Mucosa of descending colon (tissue), 3 donors: ENCODE measurements around the gene RAP2A. TPM values are rescaled to one million over a fixed set of nuclear protein-coding genes. Genes with fewer than 3 reads are reported as not detected.

Experiments used
- ATAC-seq: fragments of 200-7000 bp; cut with Tn5 transposase; one replicate; pipeline ENCODE4 v1.9.1; 2020; ENCODE audit warnings: mild to moderate bottlenecking, moderate library complexity
- DNase-seq, 3 donors: peaks; one replicate each; pipeline ENCODE4 v3.0.0-alpha.2; 2020
- H3K36me3 ChIP-seq: fragments of 200-600 bp; one replicate; pipeline ENCODE4 v1.8.0; 2021; ENCODE audit warnings: low read depth, mild to moderate bottlenecking
- H3K4me1 ChIP-seq: fragments of 200-600 bp; one replicate; pipeline ENCODE4 v1.8.0; 2021; ENCODE audit warnings: low read depth, mild to moderate bottlenecking
- H3K4me3 ChIP-seq: fragments of 200-600 bp; one replicate; pipeline ENCODE4 v1.8.0; 2021; ENCODE audit warnings: mild to moderate bottlenecking
- H3K9me3 ChIP-seq: fragments of 200-600 bp; one replicate; pipeline ENCODE4 v1.8.0; 2021; ENCODE audit warnings: mild to moderate bottlenecking
- CTCF ChIP-seq: fragments of 200-600 bp; IDR thresholded peaks from one replicate; pipeline ENCODE4 v1.8.0; 2022; ENCODE audit warnings: antibody characterized with exemption, mild to moderate bottlenecking
- intact Hi-C, 2 donors: fragments of 100-400 bp; cut with DNase I in 1 of 2; cut with micrococcal nuclease in 1 of 2; formaldehyde crosslinking; loops; one replicate each; pipeline versions ENCODE4 v1.11.0 to v1.11.1; 2022; cut with DNase I, micrococcal nuclease
- total RNA-seq, 3 donors: library from RNA; stranded (reverse); fragmentation: NEBNext Ultra II Directional in 2 of 3; extraction: Animal tissue kit (Norgen Biotek cat#: 25700) in 2 of 3; gene quantifications; one replicate each; pipeline versions ENCODE4 v1.2.1 to v1.2.4, GENCODE V29; 2021 to 2023
- donor health status: DM: no; HTN: no; CAD: no; lungs with moderate emphysema.
- donor health status: DM: no; HTN: no; CAD: no.
- donor health status: DM: no; HTN: yes; CAD: no.

The RAP2A gene
- total RNA-seq, 3 donors from 2014 or later, result 25.5 to 32.5 (median 29.8) TPM

GRCh38 chr13:97435323-97435722 is 1.4 kb downstream of the RAP2A start:
- ATAC-seq (no peak), DNase-seq (no peak)
- no peak for TF ChIP-seq CTCF
- intact Hi-C loops, result no loop called here
- Histone ChIP-seq H3K4me3 (no peak overlapping the region), H3K9me3 (no peaks in the 10 kb centered on the region), H3K4me1 (peaks cover 25% of the 10 kb centered on the region), H3K36me3 (peaks cover 5% of the 10 kb centered on the region)

- H3K4me1 ChIP-seq, result peaks cover 20% of the 10 kb centered on the region
- no peak for DNase-seq
- ATAC-seq, result no peak
- intact Hi-C loops, result no loop called here
- H3K4me3 ChIP-seq, result no peak overlapping the region
- no peak for TF ChIP-seq CTCF
- H3K36me3 ChIP-seq, result peaks cover 5% of the 10 kb centered on the region
- no peaks in the 10 kb centered on the region for H3K9me3 ChIP-seq
Observed at GRCh38 chr13:97435794-97436193, 1.8 kb downstream of the RAP2A start.

GRCh38 chr13:97436845-97437244 is 2.9 kb downstream of the RAP2A start:
- intact Hi-C loops, result no loop called here
- TF ChIP-seq CTCF, result no peak
- H3K4me1 ChIP-seq, result peaks cover 12% of the 10 kb centered on the region

GRCh38 chr13:97437729-97438128 is 3.8 kb downstream of the RAP2A start:
- Histone ChIP-seq H3K4me1 (peaks cover 7% of the 10 kb centered on the region), H3K4me3 (no peak overlapping the region), H3K9me3 (no peaks in the 10 kb centered on the region), H3K36me3 (peaks cover 5% of the 10 kb centered on the region)
- DNase-seq (no peak), ATAC-seq (no peak)
- intact Hi-C loops, result no loop called here
- no peak for TF ChIP-seq CTCF

More at GRCh38 chr13:97436845-97437244, 2.9 kb downstream of the RAP2A start:
- Histone ChIP-seq H3K36me3 (peaks cover 5% of the 10 kb centered on the region), H3K4me3 (no peak overlapping the region), H3K9me3 (no peaks in the 10 kb centered on the region)
- DNase-seq (no peak), ATAC-seq (no peak)

GRCh38 chr13:97438856-97439595 is 5.1 kb downstream of the RAP2A start:
- intact Hi-C loops, result no loop called here
- no peak for DNase-seq
- TF ChIP-seq CTCF, result no peak
- Histone ChIP-seq H3K4me1 (peaks cover 7% of the 10 kb centered on the region), H3K4me3 (no peak overlapping the region), H3K36me3 (no peaks in the 10 kb centered on the region), H3K9me3 (no peaks in the 10 kb centered on the region)
- ATAC-seq, result no peak
